Activated naive CD4-positive, alpha-beta T cell treated with anti-CD3 and anti-CD28 coated beads for 36 hours (primary cell): ENCODE measurements around the gene TRPM1. TPM values are rescaled to one million over a fixed set of nuclear protein-coding genes. Genes with fewer than 3 reads are reported as not detected.

Source experiments
- CTCF ChIA-PET: fragments of 350-600 bp; sonication (Branson Sonifier 250); formaldehyde crosslinking; loops from one replicate; lab custom pipeline; 2021; ENCODE audit warnings: antibody characterized with exemption; lab: Charles Lee
- DNase-seq: peaks from one replicate; pipeline ENCODE4 v3.0.0-alpha.2; 2020
- H3K27ac Mint-ChIP-seq: one replicate; pipeline ENCODE4 v1.8.0; 2021; ENCODE audit warnings: mild to moderate bottlenecking, mixed read lengths
- H3K27me3 Mint-ChIP-seq: one replicate; pipeline ENCODE4 v1.8.0; 2021; ENCODE audit warnings: low read depth, mixed read lengths
- H3K36me3 Mint-ChIP-seq: one replicate; pipeline ENCODE4 v1.8.0; 2021; ENCODE audit warnings: low read depth, mixed read lengths
- H3K4me1 Mint-ChIP-seq: one replicate; pipeline ENCODE4 v1.8.0; 2021; ENCODE audit warnings: low read depth, mixed read lengths
- H3K4me3 Mint-ChIP-seq: one replicate; pipeline ENCODE4 v1.8.0; 2021; ENCODE audit warnings: mild to moderate bottlenecking, moderate library complexity, mixed read lengths
- H3K9me3 Mint-ChIP-seq: one replicate; pipeline ENCODE4 v1.8.0; 2021; ENCODE audit warnings: mixed read lengths
- intact Hi-C: fragments of 100-400 bp; cut with micrococcal nuclease; formaldehyde crosslinking; loops from one replicate; pipeline ENCODE4 v1.15.1; 2023
- total RNA-seq, 2 experiments: library from RNA; stranded (reverse); gene quantifications; one replicate each; pipeline ENCODE4 v1.2.3, GENCODE V29; 2021

Gene TRPM1
- total RNA-seq, result not detected

DNA sequence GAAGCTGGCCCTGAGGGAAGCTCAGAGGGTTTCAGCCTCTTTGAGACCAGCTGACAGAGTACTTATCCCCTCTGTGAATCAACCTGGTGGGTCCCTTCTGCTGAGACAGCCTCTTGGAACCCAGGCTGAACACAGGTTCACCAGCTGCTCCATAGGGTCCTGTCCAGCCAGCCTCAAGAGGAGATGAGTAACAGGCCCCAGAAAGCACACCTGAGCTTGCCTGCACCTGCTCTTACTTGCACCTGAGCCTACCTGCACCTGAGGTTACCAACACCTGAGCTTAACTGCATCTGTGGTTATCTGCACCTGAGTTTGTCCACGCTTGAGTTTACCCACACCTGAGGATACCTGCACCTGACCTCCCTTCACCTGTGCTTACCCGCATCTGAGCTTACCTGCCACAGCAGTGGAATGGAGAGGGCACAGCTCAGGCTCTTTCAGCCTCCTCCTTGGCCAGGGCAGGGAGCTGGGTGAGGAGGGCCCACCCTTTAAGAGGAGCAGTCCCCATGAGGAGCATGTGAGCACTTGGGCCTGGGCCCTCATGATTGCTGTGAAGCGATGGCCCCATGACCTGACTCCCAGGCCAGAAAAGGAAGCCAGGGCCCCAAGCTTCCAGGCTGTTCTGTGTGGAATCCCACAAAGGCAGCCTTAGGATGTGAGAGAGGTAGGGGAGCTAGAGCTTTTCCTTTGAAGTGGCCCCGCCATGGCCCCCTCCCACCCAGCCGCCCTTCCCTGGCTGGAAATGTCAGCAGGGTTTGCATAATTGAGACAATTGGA is at the start of gene TRPM1:
TSS of gene TRPM1 (minus strand) at position 464 of the 777 bp plus-strand sequence. CDS start 20,370 bp downstream, outside the sequence.
- DNase-seq, result no peak
- no peaks in the 10 kb centered on the region for H3K9me3 Mint-ChIP-seq
- no peak within 1 kb of the TSS for H3K4me3 Mint-ChIP-seq
- intact Hi-C loops, result no loop called here
- CTCF ChIA-PET, result interaction anchor here (1.2 to 1.6 kb wide), 2 partner anchors 26 to 28 kb away, joined by 3 to 9 read pairs; no protein-coding TSS in a partner anchor
- no peaks in the 10 kb centered on the region for H3K4me1 Mint-ChIP-seq
- no peak within 1 kb of the TSS for H3K27ac Mint-ChIP-seq
- no peaks in the 10 kb centered on the region for H3K27me3 Mint-ChIP-seq
- no peaks in the 10 kb centered on the region for H3K36me3 Mint-ChIP-seq

DNA sequence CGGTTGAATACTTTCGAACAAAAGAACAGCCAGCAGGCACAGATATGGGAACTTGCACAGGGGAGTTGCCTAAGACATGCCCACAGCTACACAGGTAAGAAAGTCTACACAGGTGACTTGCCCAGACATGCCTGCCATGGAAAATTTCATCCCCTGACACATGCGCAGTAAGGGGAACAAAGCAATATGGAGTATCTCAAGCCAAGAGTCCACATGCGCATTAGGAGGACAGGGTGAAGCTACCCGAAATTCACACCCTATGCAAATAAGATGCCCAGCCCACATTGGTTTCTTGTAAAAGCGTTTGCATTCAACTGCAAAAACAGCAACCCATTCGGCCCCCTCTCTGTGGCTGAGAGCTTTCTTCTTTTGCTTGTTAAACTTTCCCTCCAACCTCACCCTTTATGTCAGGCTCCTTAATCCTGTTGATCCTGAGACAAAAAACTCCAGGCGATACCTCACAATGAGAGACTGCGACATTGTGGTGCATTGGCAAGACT is 49.3 kb upstream of the TRPM1 start:
- intact Hi-C loops, result no loop called here
- H3K9me3 Mint-ChIP-seq, result no peaks in the 10 kb centered on the region
- H3K4me1 Mint-ChIP-seq, result no peaks in the 10 kb centered on the region
- H3K36me3 Mint-ChIP-seq, result no peaks in the 10 kb centered on the region
- no peaks in the 10 kb centered on the region for H3K27me3 Mint-ChIP-seq
- H3K27ac Mint-ChIP-seq, result peak overlapping the region; percentile 16
- DNase-seq, result no peak
- CTCF ChIA-PET, result interaction anchor here (1.4 kb wide), 1 partner anchor 22 kb away, joined by 8 read pairs; no protein-coding TSS in a partner anchor
- no peak overlapping the region for H3K4me3 Mint-ChIP-seq

DNA sequence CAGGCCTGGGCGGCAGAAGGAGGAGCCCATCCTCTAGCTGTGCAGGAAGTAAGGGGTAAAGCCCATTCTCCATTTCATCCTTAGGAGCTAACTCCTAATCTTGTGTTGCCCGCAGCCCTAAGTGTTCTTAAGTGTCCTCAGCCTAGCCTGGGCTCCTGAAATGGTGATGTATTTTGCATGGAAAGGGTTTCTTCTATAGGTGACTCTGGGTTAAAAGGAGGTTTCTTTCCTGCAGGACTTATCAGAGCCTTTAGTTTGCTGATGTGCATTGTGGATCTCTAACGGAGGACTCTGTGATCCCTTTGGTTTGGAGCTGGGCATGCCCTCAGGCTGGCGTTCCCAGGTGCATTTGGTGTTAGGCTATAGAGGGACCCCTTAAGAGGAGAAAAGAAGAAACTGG is 48.5 kb upstream of the TRPM1 start:
- no peak for DNase-seq
- Mint-ChIP-seq H3K4me1 (no peaks in the 10 kb centered on the region), H3K9me3 (no peaks in the 10 kb centered on the region), H3K27me3 (no peaks in the 10 kb centered on the region), H3K4me3 (no peak overlapping the region), H3K36me3 (no peaks in the 10 kb centered on the region), H3K27ac (no peak overlapping the region)
- CTCF ChIA-PET, result interaction anchor here (1.4 kb wide), 1 partner anchor 21 kb away, joined by 8 read pairs; no protein-coding TSS in a partner anchor
- intact Hi-C loops, result no loop called here

DNA sequence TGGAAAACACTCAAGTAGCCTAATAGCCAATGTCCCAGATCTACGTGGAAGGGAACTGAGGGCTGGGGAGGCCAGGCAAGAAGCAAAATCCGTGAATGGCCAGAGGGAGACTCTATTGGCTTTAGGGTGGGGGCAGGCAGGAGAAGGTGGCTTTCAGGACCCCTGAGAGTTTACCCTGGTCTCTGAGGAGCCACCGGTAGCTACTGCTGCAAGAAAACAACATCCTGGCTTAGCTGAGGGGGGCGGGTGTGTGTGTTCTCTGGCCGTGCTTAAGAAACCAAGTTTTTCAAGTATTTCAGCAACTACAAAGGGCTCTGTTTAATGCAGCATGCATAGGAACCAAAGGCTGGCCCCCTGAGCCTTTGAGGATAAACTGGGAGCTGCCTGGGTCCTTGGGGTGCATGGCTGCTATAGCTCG is 47.6 kb upstream of the TRPM1 start:
- CTCF ChIA-PET, result interaction anchor here (1.4 kb wide), 1 partner anchor 20 kb away, joined by 8 read pairs; no protein-coding TSS in a partner anchor
- intact Hi-C loops, result no loop called here
- Mint-ChIP-seq H3K27ac (no peak overlapping the region), H3K27me3 (no peaks in the 10 kb centered on the region), H3K36me3 (no peaks in the 10 kb centered on the region), H3K9me3 (no peaks in the 10 kb centered on the region), H3K4me3 (no peak overlapping the region), H3K4me1 (no peaks in the 10 kb centered on the region)
- DNase-seq, result no peak

DNA sequence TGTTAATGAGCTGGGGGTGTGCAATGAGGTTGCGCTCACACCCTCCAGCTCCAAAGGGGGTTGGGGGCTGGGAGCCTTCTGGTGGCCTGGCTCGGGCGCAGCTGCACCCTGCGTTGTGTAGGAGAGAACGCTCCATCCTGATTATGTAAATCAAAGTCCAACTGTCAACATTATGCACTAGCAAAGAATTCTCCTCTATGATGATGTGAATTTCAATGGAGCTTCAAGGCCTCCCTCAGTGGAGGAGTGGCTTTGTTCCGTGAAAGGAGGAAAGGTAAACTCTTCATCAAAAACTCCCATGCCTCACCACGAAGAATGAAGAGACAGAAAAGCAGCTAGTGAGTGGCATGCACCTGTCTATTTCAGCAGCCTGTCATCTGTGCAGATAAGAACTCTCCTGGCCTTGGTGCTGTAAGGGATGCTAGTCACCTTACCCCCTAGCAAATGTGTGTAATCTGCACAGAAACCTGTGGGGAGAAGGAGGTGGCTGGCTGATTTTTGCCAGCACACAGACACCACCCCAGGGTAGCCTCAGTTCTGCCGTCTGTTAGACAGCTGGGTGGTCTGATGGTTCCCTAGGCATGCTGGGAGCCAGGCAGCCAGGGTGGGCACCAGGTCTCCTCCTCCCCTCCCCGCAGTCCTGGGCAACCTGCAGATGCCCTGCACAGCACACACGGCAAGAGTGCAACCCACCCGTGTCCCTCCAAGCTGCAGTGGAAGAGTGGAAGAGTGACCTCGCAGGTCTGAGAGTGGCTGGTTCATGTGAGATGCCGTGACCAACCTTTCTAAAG is 47.0 kb upstream of the TRPM1 start:
- Mint-ChIP-seq H3K4me1 (no peaks in the 10 kb centered on the region), H3K9me3 (no peaks in the 10 kb centered on the region), H3K27ac (no peak overlapping the region), H3K4me3 (no peak overlapping the region), H3K36me3 (no peaks in the 10 kb centered on the region), H3K27me3 (no peaks in the 10 kb centered on the region)
- CTCF ChIA-PET, result interaction anchor here (2.4 kb wide), 1 partner anchor 20 kb away, joined by 14 read pairs; no protein-coding TSS in a partner anchor
- intact Hi-C loops, result no loop called here
- DNase-seq, result no peak

DNA sequence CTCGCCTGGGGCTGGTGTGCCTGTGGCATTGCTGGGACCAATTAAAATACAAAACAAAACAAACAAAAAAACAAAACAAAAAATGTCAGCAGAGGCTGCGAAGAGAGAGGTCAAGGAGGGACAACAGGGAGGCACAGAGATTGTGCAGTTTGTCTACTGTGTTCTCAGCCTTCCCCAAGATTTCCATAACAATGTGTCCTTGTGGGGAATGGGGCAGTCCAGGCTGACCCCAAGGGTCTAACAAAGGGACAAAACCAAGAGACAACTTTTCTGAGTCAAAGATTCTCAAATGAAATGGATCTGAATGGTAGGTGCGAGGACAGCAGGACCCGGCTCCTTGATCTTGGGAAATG is 46.4 kb upstream of the TRPM1 start:
- CTCF ChIA-PET, result interaction anchor here (2.4 kb wide), 1 partner anchor 19 kb away, joined by 14 read pairs; no protein-coding TSS in a partner anchor
- Mint-ChIP-seq H3K4me1 (no peaks in the 10 kb centered on the region), H3K27ac (no peak overlapping the region), H3K27me3 (no peaks in the 10 kb centered on the region), H3K4me3 (no peak overlapping the region), H3K36me3 (no peaks in the 10 kb centered on the region), H3K9me3 (no peaks in the 10 kb centered on the region)
- intact Hi-C loops, result no loop called here
- no peak for DNase-seq

DNA sequence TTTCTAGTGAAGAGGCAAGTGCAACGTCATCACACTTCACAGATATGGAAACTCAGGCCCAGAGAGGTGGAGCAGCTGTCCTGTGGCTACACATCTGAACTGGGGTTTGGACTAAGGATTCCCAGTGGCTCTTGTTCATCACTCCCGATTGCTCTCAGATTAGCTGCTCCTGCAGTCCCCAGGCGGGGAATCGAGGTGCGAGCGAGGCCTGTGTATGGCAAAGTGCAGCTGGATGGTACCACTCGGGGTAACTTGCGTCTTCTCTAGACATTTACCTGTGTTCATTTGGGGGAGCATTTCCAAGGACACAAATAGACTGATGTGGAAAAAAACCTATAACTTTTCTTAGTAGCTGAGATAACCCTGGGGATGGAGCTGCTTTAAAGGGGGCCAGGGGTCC is 45.9 kb upstream of the TRPM1 start:
- Mint-ChIP-seq H3K27me3 (no peaks in the 10 kb centered on the region), H3K36me3 (no peaks in the 10 kb centered on the region), H3K4me3 (no peak overlapping the region), H3K27ac (no peak overlapping the region), H3K9me3 (no peaks in the 10 kb centered on the region), H3K4me1 (no peaks in the 10 kb centered on the region)
- no peak for DNase-seq
- intact Hi-C loops, result no loop called here
- CTCF ChIA-PET, result interaction anchor here (2.4 kb wide), 1 partner anchor 19 kb away, joined by 14 read pairs; no protein-coding TSS in a partner anchor

DNA sequence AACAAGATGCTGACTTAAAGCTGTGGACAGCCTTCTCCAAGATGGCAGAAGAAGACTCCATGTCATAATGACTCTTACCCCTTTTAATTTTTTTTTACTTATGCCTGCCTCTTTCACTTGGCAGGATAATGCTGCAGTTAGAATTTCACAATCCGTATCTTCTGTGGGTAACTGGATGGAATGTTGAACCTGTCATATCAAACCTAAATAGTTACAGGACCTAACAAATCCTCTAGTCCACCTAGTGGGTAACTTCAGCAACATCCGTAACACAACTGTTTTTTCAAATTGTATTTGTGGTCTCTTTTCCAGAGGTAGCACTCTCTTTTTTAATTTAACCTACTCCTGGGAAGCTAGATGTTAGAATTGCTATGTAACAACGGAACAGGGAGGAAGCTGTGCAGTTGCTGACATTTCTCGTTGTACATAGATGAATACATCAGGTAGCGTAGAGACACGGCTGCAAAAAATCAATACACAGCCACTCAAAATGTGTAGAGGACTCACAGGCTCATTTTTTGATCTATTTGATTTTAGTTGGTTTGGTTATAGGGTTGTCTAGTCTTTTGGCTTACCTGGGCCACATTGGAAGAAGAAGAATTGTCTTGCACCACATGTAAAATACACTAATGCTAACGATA is 43.9 kb upstream of the TRPM1 start:
- H3K9me3 Mint-ChIP-seq, result no peaks in the 10 kb centered on the region
- no peaks in the 10 kb centered on the region for H3K36me3 Mint-ChIP-seq
- no peaks in the 10 kb centered on the region for H3K27me3 Mint-ChIP-seq
- no peak overlapping the region for H3K27ac Mint-ChIP-seq
- no peaks in the 10 kb centered on the region for H3K4me1 Mint-ChIP-seq
- CTCF ChIA-PET, result no interaction called here
- no peak for DNase-seq
- no peak overlapping the region for H3K4me3 Mint-ChIP-seq
- intact Hi-C loops, result no loop called here

DNA sequence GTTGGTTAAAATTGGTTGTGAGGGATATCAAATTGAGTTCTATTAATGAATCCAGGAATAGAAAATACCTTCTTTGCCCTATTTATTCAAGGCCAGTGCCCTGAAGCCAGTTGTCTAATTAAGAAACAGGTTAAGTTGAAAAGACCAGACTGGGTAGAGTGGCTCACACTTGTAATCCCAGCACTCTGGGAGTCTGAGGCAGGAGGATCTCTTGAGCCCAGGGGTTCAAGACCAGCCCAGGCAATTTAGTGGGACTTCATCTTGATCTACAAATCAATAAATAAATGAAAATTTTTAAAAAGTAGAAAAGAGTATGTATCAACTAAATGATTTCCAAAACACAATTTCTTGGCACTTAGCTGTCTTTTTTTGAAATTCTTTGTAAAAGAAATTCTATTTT is 40.3 kb upstream of the TRPM1 start:
- H3K36me3 Mint-ChIP-seq, result no peaks in the 10 kb centered on the region
- no peak for DNase-seq
- H3K4me3 Mint-ChIP-seq, result no peak overlapping the region
- H3K27ac Mint-ChIP-seq, result no peak overlapping the region
- H3K27me3 Mint-ChIP-seq, result no peaks in the 10 kb centered on the region
- H3K4me1 Mint-ChIP-seq, result no peaks in the 10 kb centered on the region
- intact Hi-C loops, result no loop called here
- no peaks in the 10 kb centered on the region for H3K9me3 Mint-ChIP-seq
- CTCF ChIA-PET, result interaction anchor here (2.3 kb wide), 1 partner anchor 13 kb away, joined by 9 read pairs; no protein-coding TSS in a partner anchor

DNA sequence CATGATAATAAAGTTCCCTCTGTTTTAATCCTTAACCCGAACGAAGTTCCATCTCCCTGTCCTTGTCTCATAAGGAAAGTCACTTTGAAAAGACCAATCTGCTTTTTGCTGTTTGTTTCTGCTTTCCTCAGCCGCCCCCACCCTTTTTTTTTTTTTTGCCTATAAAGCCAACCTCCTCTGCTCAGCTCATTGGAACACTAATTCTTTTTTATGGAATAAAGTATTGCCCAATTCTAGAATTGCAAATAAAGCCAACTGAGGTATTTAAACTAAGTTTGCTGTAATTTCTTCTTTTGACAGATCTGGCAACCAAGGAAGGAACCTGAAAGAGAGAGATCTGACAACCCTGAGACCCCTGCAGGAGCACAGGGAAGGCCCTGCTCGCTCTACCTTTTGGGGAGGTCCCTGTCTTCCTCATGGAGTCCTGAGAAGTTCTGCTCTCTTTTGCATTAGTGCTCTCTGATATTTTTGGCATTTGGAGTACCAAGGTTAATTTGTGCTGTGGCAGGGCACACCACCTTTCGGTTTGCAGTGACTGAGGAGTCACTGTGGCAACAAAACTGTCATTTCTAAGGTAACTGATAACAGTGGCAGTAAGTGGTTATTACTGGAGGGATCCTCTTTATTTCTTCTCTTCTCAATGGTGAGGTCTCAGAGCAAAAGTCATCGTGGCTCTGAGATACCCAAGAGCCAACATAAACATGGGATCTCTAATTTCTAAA is 35.2 kb upstream of the TRPM1 start:
- Mint-ChIP-seq H3K9me3 (no peaks in the 10 kb centered on the region), H3K4me3 (no peak overlapping the region), H3K27me3 (no peaks in the 10 kb centered on the region), H3K4me1 (no peaks in the 10 kb centered on the region), H3K36me3 (no peaks in the 10 kb centered on the region), H3K27ac (no peak overlapping the region)
- intact Hi-C loops, result no loop called here
- CTCF ChIA-PET, result no interaction called here
- no peak for DNase-seq

DNA sequence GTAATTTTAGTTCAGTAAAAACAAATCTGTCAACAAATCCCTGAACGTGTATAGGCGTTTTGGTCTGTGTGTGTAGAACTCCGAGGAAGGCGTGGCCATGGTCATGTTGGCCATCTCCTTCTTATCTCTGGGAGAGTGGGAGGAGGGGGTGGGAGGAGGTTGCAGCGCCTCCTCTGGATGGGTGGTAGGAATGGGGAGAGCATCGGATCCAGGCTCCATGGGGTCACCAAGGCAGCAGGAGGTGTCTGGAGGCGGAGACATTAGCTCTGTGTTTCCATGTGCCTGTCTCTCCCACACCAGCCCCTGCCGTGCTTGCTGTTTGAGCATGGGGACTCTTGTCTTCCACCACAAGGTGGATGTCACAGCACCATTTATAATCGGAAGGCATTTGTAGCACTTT is 34.5 kb upstream of the TRPM1 start:
- no peaks in the 10 kb centered on the region for H3K27me3 Mint-ChIP-seq
- CTCF ChIA-PET, result no interaction called here
- no peak for DNase-seq
- no peaks in the 10 kb centered on the region for H3K9me3 Mint-ChIP-seq
- intact Hi-C loops, result no loop called here
- no peak overlapping the region for H3K27ac Mint-ChIP-seq
- no peaks in the 10 kb centered on the region for H3K4me1 Mint-ChIP-seq
- no peak overlapping the region for H3K4me3 Mint-ChIP-seq
- H3K36me3 Mint-ChIP-seq, result no peaks in the 10 kb centered on the region
